ENCODE data around the gene ZNF620.
A peak's percentile ranks its signal among the peaks of the same experiment; 100 is the strongest.
"Not testable (repeated sequence)": the region's sequence is repeated elsewhere in the genome, so short reads cannot be mapped to it uniquely, and the experiment has no call there.

Gene ZNF620

GRCh38 chr3:40505599-40506462, at the start of gene ZNF620:
Gene ZNF620 (plus strand): TSS chr3:40506039. CDS start chr3:40506353, 314 bp downstream.
- peak; percentile 69 for DNase-seq (ENCODE audit: low spot score)

- DNase-seq (ENCODE audit: low spot score) = no peak
These were observed 49.4 kb upstream of the ZNF620 start for GRCh38 chr3:40456279-40456939.

GRCh38 chr3:40456940-40457823, 48.7 kb upstream of the ZNF620 start, which contains the start of gene RPL14:
Gene RPL14 (plus strand): TSS chr3:40457339. CDS start chr3:40457472, 133 bp downstream.
- peak; percentile 97 for DNase-seq (ENCODE audit: low spot score)

GRCh38 chr3:40458473-40458872, 47.4 kb upstream of the ZNF620 start:
- DNase-seq (ENCODE audit: low spot score) = no peak

- not testable (repeated sequence) for DNase-seq (ENCODE audit: low spot score)
These were observed 45.4 kb upstream of the ZNF620 start for GRCh38 chr3:40460481-40460880.

- DNase-seq (ENCODE audit: low spot score) = no peak
These were observed 44.7 kb upstream of the ZNF620 start for GRCh38 chr3:40461161-40461560.

- not testable (repeated sequence) for DNase-seq (ENCODE audit: low spot score)
These were observed 43.0 kb upstream of the ZNF620 start for GRCh38 chr3:40462838-40463237.

GRCh38 chr3:40463579-40463978, 42.3 kb upstream of the ZNF620 start:
- DNase-seq (ENCODE audit: low spot score) = no peak

- DNase-seq (ENCODE audit: low spot score) = no peak
These were observed 41.3 kb upstream of the ZNF620 start for GRCh38 chr3:40464339-40465110.

GRCh38 chr3:40465111-40465407, 40.8 kb upstream of the ZNF620 start:
- DNase-seq (ENCODE audit: low spot score) = no peak

- DNase-seq (ENCODE audit: low spot score) = no peak
These were observed 40.4 kb upstream of the ZNF620 start for GRCh38 chr3:40465456-40465855.

- DNase-seq (ENCODE audit: low spot score) = no peak
These were observed 37.8 kb upstream of the ZNF620 start for GRCh38 chr3:40468018-40468417.

- no peak for DNase-seq (ENCODE audit: low spot score)
These were observed 35.1 kb upstream of the ZNF620 start for GRCh38 chr3:40470701-40471100.

- peak; percentile 48 for DNase-seq (ENCODE audit: low spot score)
These were observed 29.1 kb upstream of the ZNF620 start, which contains the start of gene ZNF619 for GRCh38 chr3:40476478-40477470. Gene ZNF619 (plus strand): TSS chr3:40477122. CDS start chr3:40477980, 858 bp downstream.

- no peak for DNase-seq (ENCODE audit: low spot score)
These were observed 28.2 kb upstream of the ZNF620 start for GRCh38 chr3:40477666-40478065.

GRCh38 chr3:40487172-40487571, 18.7 kb upstream of the ZNF620 start:
- DNase-seq (ENCODE audit: low spot score) = no peak

- DNase-seq (ENCODE audit: low spot score) = no peak
These were observed 14.9 kb upstream of the ZNF620 start for GRCh38 chr3:40490916-40491315.

- no peak for DNase-seq (ENCODE audit: low spot score)
These were observed 11.1 kb upstream of the ZNF620 start for GRCh38 chr3:40494698-40495097.

GRCh38 chr3:40497288-40497687, 8.6 kb upstream of the ZNF620 start:
- no peak for DNase-seq (ENCODE audit: low spot score)

- DNase-seq (ENCODE audit: low spot score) = no peak
These were observed 5.9 kb upstream of the ZNF620 start for GRCh38 chr3:40499952-40500351.

Measured in pons (tissue), 1 donor.